Hematopoietic multipotent progenitor cell treated with erythropoietin and hydrocortisone succinate and interleukin-3 and kit ligand, for 17 days (in vitro differentiated cells): ENCODE measurements around the gene ARID3B.
"Not testable (repeated sequence)": the region's sequence is repeated elsewhere in the genome, so short reads cannot be mapped to it uniquely, and the experiment has no call there.

Experiments used
- DNase-seq: peaks from one replicate; pipeline ENCODE4 v3.0.0-alpha.2; 2015; ENCODE audit warnings: low spot score

ARID3B gene

GRCh38 chr15:74537736-74538135 is 3.3 kb upstream of the ARID3B start:
- DNase-seq = no peak

- DNase-seq = not testable (repeated sequence)
Observed at GRCh38 chr15:74539521-74539920, 1.5 kb upstream of the ARID3B start.

- DNase-seq = no peak
Observed at GRCh38 chr15:74540161-74540760, 759 bp upstream of the ARID3B start.

- peak; percentile 26 for DNase-seq
Observed at GRCh38 chr15:74541494-74542165, 610 bp downstream of the ARID3B start.

GRCh38 chr15:74542166-74543042 is 1.4 kb downstream of the ARID3B start:
- DNase-seq = no peak

GRCh38 chr15:74543043-74543422 is 2.0 kb downstream of the ARID3B start:
- no peak for DNase-seq

- no peak for DNase-seq
Observed at GRCh38 chr15:74543583-74543982, 2.6 kb downstream of the ARID3B start.

- DNase-seq = no peak
Observed at GRCh38 chr15:74545086-74545485, 4.1 kb downstream of the ARID3B start.

GRCh38 chr15:74545776-74546656 is 5.0 kb downstream of the ARID3B start:
- DNase-seq = peak; percentile 97

- no peak for DNase-seq
Observed at GRCh38 chr15:74547616-74548015, 6.6 kb downstream of the ARID3B start.

GRCh38 chr15:74548241-74548640 is 7.2 kb downstream of the ARID3B start:
- no peak for DNase-seq

GRCh38 chr15:74549816-74550215 is 8.8 kb downstream of the ARID3B start:
- DNase-seq = no peak

- no peak for DNase-seq
Observed at GRCh38 chr15:74551714-74552113, 10.7 kb downstream of the ARID3B start.

- DNase-seq = no peak
Observed at GRCh38 chr15:74552773-74553441, 11.9 kb downstream of the ARID3B start.

- no peak for DNase-seq
Observed at GRCh38 chr15:74555192-74555591, 14.2 kb downstream of the ARID3B start.

GRCh38 chr15:74558706-74559105 is 17.7 kb downstream of the ARID3B start:
- DNase-seq = no peak

- DNase-seq = no peak
Observed at GRCh38 chr15:74563442-74563841, 22.4 kb downstream of the ARID3B start.

GRCh38 chr15:74564182-74564581 is 23.2 kb downstream of the ARID3B start:
- DNase-seq = no peak

GRCh38 chr15:74565381-74566085 is 24.5 kb downstream of the ARID3B start:
- DNase-seq = no peak

- DNase-seq = no peak
Observed at GRCh38 chr15:74568594-74568993, 27.6 kb downstream of the ARID3B start.

GRCh38 chr15:74569731-74570070 is 28.7 kb downstream of the ARID3B start:
- DNase-seq = no peak
